Upper lobe of right lung (tissue), 1 donor: ENCODE measurements around the gene DNAJB4. TPM values are rescaled to one million over a fixed set of nuclear protein-coding genes. Genes with fewer than 3 reads are reported as not detected.
"Not testable (repeated sequence)": the region's sequence is repeated elsewhere in the genome, so short reads cannot be mapped to it uniquely, and the experiment has no call there.

Source experiments
- ATAC-seq: fragments of 200-7000 bp; cut with Tn5 transposase; one replicate; pipeline ENCODE4 v1.9.1; 2020; ENCODE audit warnings: mild to moderate bottlenecking, moderate library complexity
- DNase-seq: peaks from one replicate; pipeline ENCODE4 v3.0.0-alpha.2; 2020
- H3K27ac ChIP-seq: fragments of 200-600 bp; one replicate; pipeline ENCODE4 v1.8.0; 2022
- H3K27me3 ChIP-seq: fragments of 200-600 bp; one replicate; pipeline ENCODE4 v1.8.0; 2022; ENCODE audit warnings: mild to moderate bottlenecking
- H3K36me3 ChIP-seq: fragments of 200-600 bp; one replicate; pipeline ENCODE4 v1.8.0; 2022
- H3K4me1 ChIP-seq: fragments of 200-600 bp; one replicate; pipeline ENCODE4 v1.8.0; 2022
- H3K4me3 ChIP-seq: fragments of 200-600 bp; one replicate; pipeline ENCODE4 v1.8.0; 2022; ENCODE audit warnings: mild to moderate bottlenecking
- H3K9me3 ChIP-seq: fragments of 200-600 bp; one replicate; pipeline ENCODE4 v1.8.0; 2022
- intact Hi-C: fragments of 100-400 bp; cut with DNase I; formaldehyde crosslinking; loops from one replicate; pipeline ENCODE4 v1.11.0; 2022
- total RNA-seq: library from RNA; stranded (reverse); fragmentation: NEBNext Ultra II Directional; extraction: Animal tissue kit (Norgen Biotek cat#: 25700); gene quantifications from one replicate; pipeline ENCODE4 v1.2.1, GENCODE V29; 2021
- TF ChIP-seq, protein P1 (sequence below): fragments of 200-600 bp; IDR thresholded peaks from one replicate; pipeline ENCODE4 v1.8.0; 2022; ENCODE audit warnings: antibody characterized with exemption
- donor health status: DM: no; HTN: yes; CAD: no; lungs with severe emphysema.

DNAJB4 gene
- total RNA-seq, 1 donor from 2014 or later: 35.8 TPM

DNA sequence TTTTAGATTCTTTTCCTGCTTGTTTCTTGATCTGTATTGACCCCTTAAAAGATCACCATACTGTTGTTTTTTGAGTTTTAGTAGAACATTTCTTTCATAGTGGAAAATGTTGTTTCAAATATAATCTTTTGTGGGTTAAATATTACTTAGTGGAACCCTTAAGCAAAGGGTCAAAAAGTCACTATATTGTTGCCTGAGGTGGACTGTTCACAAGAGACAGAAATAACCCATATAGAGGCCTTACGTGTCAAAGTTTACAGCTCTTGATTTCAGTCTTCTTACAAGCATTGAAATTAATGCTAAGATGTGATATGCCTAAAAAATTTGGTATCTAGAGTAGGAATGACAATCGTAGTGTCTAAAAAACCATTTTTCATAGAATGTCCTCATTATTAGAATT, 6.3 kb downstream of the DNAJB4 start:
- Histone ChIP-seq H3K27me3 (no peaks in the 10 kb centered on the region), H3K27ac (no peak overlapping the region), H3K36me3 (peaks cover 22% of the 10 kb centered on the region), H3K9me3 (no peaks in the 10 kb centered on the region), H3K4me1 (peaks cover 14% of the 10 kb centered on the region), H3K4me3 (no peak overlapping the region)
- TF ChIP-seq, protein P1, sequence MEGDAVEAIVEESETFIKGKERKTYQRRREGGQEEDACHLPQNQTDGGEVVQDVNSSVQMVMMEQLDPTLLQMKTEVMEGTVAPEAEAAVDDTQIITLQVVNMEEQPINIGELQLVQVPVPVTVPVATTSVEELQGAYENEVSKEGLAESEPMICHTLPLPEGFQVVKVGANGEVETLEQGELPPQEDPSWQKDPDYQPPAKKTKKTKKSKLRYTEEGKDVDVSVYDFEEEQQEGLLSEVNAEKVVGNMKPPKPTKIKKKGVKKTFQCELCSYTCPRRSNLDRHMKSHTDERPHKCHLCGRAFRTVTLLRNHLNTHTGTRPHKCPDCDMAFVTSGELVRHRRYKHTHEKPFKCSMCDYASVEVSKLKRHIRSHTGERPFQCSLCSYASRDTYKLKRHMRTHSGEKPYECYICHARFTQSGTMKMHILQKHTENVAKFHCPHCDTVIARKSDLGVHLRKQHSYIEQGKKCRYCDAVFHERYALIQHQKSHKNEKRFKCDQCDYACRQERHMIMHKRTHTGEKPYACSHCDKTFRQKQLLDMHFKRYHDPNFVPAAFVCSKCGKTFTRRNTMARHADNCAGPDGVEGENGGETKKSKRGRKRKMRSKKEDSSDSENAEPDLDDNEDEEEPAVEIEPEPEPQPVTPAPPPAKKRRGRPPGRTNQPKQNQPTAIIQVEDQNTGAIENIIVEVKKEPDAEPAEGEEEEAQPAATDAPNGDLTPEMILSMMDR: no peak
- DNase-seq (no peak), ATAC-seq (no peak)
- intact Hi-C loops: no loop called here

- Histone ChIP-seq H3K27me3 (no peaks in the 10 kb centered on the region), H3K9me3 (no peaks in the 10 kb centered on the region), H3K27ac (no peak overlapping the region), H3K4me3 (no peak overlapping the region), H3K36me3 (peaks cover 29% of the 10 kb centered on the region), H3K4me1 (peaks cover 3% of the 10 kb centered on the region)
- intact Hi-C loops: no loop called here
- DNase-seq (no peak), ATAC-seq (no peak)
- TF ChIP-seq, protein P1: no peak
Observed at GRCh38 chr1:78015148-78015547, 10.4 kb downstream of the DNAJB4 start.

DNA sequence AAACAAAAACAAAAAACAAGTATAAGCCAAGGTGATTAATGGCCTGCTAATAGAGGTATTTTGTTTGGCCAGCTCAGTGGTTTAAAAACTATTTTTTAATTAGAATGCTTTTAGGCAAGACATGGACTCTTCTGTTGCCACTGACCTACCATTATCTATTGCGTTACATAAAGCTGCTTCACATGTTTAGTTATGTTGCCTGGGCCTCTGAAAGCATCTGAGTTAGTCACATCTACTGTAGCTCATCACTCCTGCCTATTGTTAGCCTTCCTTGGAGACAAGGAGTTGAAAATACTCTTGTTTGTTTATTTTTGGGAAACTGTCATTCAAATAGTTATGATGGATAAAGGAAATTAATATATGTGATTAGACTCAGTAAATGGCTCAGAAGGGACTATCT, 14.3 kb downstream of the DNAJB4 start:
- H3K4me3 ChIP-seq: no peak overlapping the region
- intact Hi-C loops: no loop called here
- TF ChIP-seq, protein P1: no peak
- H3K27ac ChIP-seq: no peak overlapping the region
- no peaks in the 10 kb centered on the region for H3K9me3 ChIP-seq
- ATAC-seq: no peak
- H3K4me1 ChIP-seq: no peaks in the 10 kb centered on the region
- H3K36me3 ChIP-seq: peaks cover 25% of the 10 kb centered on the region
- no peak for DNase-seq
- no peaks in the 10 kb centered on the region for H3K27me3 ChIP-seq

DNA sequence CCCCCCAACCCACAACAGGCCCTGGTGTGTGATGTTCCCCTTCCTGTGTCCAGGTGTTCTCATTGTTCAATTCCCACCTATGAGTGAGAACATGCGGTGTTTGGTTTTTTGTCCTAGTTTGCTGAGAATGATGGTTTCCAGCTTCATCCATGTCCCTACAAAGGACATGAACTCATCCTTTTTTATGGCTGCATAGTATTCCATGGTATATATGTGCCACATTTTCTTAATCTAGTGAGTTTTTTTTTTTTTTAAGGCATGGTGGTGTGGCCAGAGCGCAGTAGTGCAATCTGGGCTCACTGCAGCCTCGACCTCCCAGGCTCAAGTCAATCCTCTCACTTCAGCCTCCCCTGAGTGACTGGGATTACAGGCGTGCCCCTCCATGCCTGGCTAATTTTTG, 16.4 kb downstream of the DNAJB4 start:
- H3K36me3 ChIP-seq, DNase-seq, H3K27me3 ChIP-seq, H3K4me1 ChIP-seq, H3K9me3 ChIP-seq, ATAC-seq, intact Hi-C loops, H3K4me3 ChIP-seq, H3K27ac ChIP-seq: not testable (repeated sequence)

DNA sequence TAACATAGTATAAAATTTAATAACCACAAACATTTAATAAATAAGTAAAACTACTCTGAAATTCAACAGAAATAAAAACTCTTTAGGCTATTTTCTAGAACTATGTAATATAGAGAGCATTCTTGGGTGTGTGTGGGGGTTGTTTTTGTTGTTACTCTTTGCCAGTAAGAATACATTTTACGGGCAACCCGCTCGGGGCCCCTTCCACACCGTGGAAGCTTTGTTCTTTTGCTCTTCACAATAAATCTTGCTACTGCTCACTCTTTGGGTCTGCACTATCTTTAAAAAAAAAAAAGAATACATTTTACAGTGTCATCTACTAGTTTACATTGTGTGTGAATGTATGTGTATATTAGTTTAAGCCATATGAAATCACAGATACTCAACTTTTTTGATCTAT, 25.1 kb downstream of the DNAJB4 start:
- Histone ChIP-seq H3K27ac (no peak overlapping the region), H3K4me1 (no peaks in the 10 kb centered on the region), H3K4me3 (no peak overlapping the region), H3K36me3 (no peaks in the 10 kb centered on the region), H3K27me3 (no peaks in the 10 kb centered on the region), H3K9me3 (no peaks in the 10 kb centered on the region)
- intact Hi-C loops: no loop called here
- ATAC-seq (no peak), DNase-seq (no peak)
- TF ChIP-seq, protein P1: no peak

- TF ChIP-seq, protein P1: no peak
- intact Hi-C loops: no loop called here
- Histone ChIP-seq H3K9me3 (no peaks in the 10 kb centered on the region), H3K27me3 (no peaks in the 10 kb centered on the region), H3K4me3 (no peak overlapping the region), H3K27ac (no peak overlapping the region), H3K36me3 (no peaks in the 10 kb centered on the region), H3K4me1 (no peaks in the 10 kb centered on the region)
- ATAC-seq: no peak
- DNase-seq: no peak
Observed at GRCh38 chr1:78032996-78033796, 28.5 kb downstream of the DNAJB4 start.
